ENCODE measurements around the gene KCTD1.

The KCTD1 gene

GRCh38 chr18:26524002-26524401 lies 24.4 kb downstream of the KCTD1 start:
- no peak for DNase-seq (ENCODE audit: low read depth)

- DNase-seq (ENCODE audit: low read depth), result no peak
Observed at GRCh38 chr18:26521617-26522016, 26.7 kb downstream of the KCTD1 start.

GRCh38 chr18:26520974-26521373 lies 27.4 kb downstream of the KCTD1 start:
- no peak for DNase-seq (ENCODE audit: low read depth)

- no peak for DNase-seq (ENCODE audit: low read depth)
Observed at GRCh38 chr18:26519114-26519513, 29.2 kb downstream of the KCTD1 start.

GRCh38 chr18:26516964-26517363 lies 31.4 kb downstream of the KCTD1 start:
- DNase-seq (ENCODE audit: low read depth), result no peak

GRCh38 chr18:26515643-26516487 lies 32.5 kb downstream of the KCTD1 start:
- DNase-seq (ENCODE audit: low read depth), result no peak

- no peak for DNase-seq (ENCODE audit: low read depth)
Observed at GRCh38 chr18:26511339-26512071, 36.8 kb downstream of the KCTD1 start.

- DNase-seq (ENCODE audit: low read depth), result no peak
Observed at GRCh38 chr18:26510337-26510736, 38.0 kb downstream of the KCTD1 start.

- no peak for DNase-seq (ENCODE audit: low read depth)
Observed at GRCh38 chr18:26506012-26506411, 42.3 kb downstream of the KCTD1 start.

GRCh38 chr18:26504831-26505230 lies 43.5 kb downstream of the KCTD1 start:
- DNase-seq (ENCODE audit: low read depth), result no peak

- DNase-seq (ENCODE audit: low read depth), result no peak
Observed at GRCh38 chr18:26503382-26503781, 45.0 kb downstream of the KCTD1 start.

GRCh38 chr18:26502823-26503222 lies 45.5 kb downstream of the KCTD1 start:
- DNase-seq (ENCODE audit: low read depth), result no peak

- DNase-seq (ENCODE audit: low read depth), result no peak
Observed at GRCh38 chr18:26497866-26498265, 50.5 kb downstream of the KCTD1 start.

- no peak for DNase-seq (ENCODE audit: low read depth)
Observed at GRCh38 chr18:26496528-26496927, 51.8 kb downstream of the KCTD1 start.

- DNase-seq (ENCODE audit: low read depth), result no peak
Observed at GRCh38 chr18:26495287-26495686, 53.1 kb downstream of the KCTD1 start.

- DNase-seq (ENCODE audit: low read depth), result no peak
Observed at GRCh38 chr18:26493021-26493420, 55.3 kb downstream of the KCTD1 start.

- no peak for DNase-seq (ENCODE audit: low read depth)
Observed at GRCh38 chr18:26491194-26491816, 57.0 kb downstream of the KCTD1 start.

GRCh38 chr18:26489881-26490280 lies 58.5 kb downstream of the KCTD1 start:
- no peak for DNase-seq (ENCODE audit: low read depth)

GRCh38 chr18:26489191-26489590 lies 59.2 kb downstream of the KCTD1 start:
- no peak for DNase-seq (ENCODE audit: low read depth)

GRCh38 chr18:26488417-26489009 lies 59.8 kb downstream of the KCTD1 start:
- no peak for DNase-seq (ENCODE audit: low read depth)

GRCh38 chr18:26487437-26487836 lies 60.9 kb downstream of the KCTD1 start:
- no peak for DNase-seq (ENCODE audit: low read depth)

GRCh38 chr18:26483633-26484032 lies 64.7 kb downstream of the KCTD1 start:
- no peak for DNase-seq (ENCODE audit: low read depth)

- no peak for DNase-seq (ENCODE audit: low read depth)
Observed at GRCh38 chr18:26482569-26482968, 65.8 kb downstream of the KCTD1 start.

All from non-pigmented ciliary epithelial cell (primary cell).